Panc1 (cell line): ENCODE measurements around the gene RPS4Y2.

Source experiments
- POLR2AphosphoS5 ChIP-seq: IDR thresholded peaks from 2 replicates; pipeline ENCODE4 v1.6.1; 2012; ENCODE audit warnings: mild to moderate bottlenecking, low read depth, low read length, moderate library complexity
- TCF7L2 ChIP-seq: IDR thresholded peaks from 2 replicates; pipeline ENCODE4 v1.6.1; 2011; ENCODE audit warnings: mild to moderate bottlenecking, low read depth, low read length, inconsistent platforms
- TF ChIP-seq, protein P1 (sequence below): fragments of 450-650 bp; IDR thresholded peaks from 2 replicates; pipeline ENCODE4 v1.5.1; 2017; ENCODE audit warnings: mild to moderate bottlenecking

DNA sequence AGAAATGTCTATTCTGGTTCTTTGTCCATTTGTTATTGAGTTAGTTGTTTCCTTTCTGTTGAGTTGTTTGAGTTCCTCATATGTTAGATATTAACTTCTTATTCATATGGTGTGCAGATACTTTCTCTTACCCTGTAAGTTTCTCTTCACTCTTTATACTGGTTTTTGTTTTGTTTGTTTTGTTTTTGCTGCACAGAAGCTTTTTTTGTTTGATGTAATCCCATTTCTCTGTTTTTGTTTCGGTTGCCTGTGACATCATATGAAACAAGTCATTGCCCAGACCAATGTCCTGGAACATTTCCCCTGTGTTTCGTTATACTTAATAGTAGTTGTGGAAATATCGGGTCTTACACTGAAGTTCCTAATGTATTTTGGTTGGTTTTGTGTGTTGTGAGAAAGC lies 31.2 kb downstream of the RPS4Y2 start:
- TF ChIP-seq POLR2AphosphoS5 = no peak
- TF ChIP-seq, protein P1, sequence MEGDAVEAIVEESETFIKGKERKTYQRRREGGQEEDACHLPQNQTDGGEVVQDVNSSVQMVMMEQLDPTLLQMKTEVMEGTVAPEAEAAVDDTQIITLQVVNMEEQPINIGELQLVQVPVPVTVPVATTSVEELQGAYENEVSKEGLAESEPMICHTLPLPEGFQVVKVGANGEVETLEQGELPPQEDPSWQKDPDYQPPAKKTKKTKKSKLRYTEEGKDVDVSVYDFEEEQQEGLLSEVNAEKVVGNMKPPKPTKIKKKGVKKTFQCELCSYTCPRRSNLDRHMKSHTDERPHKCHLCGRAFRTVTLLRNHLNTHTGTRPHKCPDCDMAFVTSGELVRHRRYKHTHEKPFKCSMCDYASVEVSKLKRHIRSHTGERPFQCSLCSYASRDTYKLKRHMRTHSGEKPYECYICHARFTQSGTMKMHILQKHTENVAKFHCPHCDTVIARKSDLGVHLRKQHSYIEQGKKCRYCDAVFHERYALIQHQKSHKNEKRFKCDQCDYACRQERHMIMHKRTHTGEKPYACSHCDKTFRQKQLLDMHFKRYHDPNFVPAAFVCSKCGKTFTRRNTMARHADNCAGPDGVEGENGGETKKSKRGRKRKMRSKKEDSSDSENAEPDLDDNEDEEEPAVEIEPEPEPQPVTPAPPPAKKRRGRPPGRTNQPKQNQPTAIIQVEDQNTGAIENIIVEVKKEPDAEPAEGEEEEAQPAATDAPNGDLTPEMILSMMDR = no peak
- TF ChIP-seq TCF7L2 = no peak
